H1 (cell line): ENCODE measurements around the gene TRAPPC2L. TPM values are rescaled to one million over a fixed set of nuclear protein-coding genes. Genes with fewer than 3 reads are reported as not detected.

Experiments
- CTCF ChIA-PET: fragments of 300-600 bp; sonication (Branson Sonifier 250); formaldehyde crosslinking; loops from one replicate; lab custom pipeline; 2021; ENCODE audit not compliant: partially characterized antibody; lab: Charles Lee
- POLR2A ChIA-PET: fragments of 300-600 bp; sonication (Branson Sonifier 250); formaldehyde crosslinking; loops from one replicate; lab custom pipeline; 2021; ENCODE audit warnings: inconsistent platforms; ENCODE audit not compliant: partially characterized antibody; lab: Charles Lee
- DNase-seq, 2 experiments: peaks; one replicate each; pipeline versions ENCODE4 v3.0.0 to v3.0.0-alpha.2; 2010 to 2022; ENCODE audit warnings: low spot score in 2 of 2, low read depth in 1 of 2, mixed read lengths in 1 of 2
- FAIRE-seq: peaks from 2 replicates; lab custom pipeline; 2011; peaks lifted over from hg19 to GRCh38; lab: Jason Lieb, UNC
- H2AFZ ChIP-seq: 2 replicates; pipeline ENCODE4 v1.8.1; 2012; ENCODE audit warnings: low read length, inconsistent platforms
- H2AK5ac ChIP-seq: 2 replicates; pipeline ENCODE4 v1.6.1; 2013; ENCODE audit warnings: low read depth, low read length
- H2BK120ac ChIP-seq: replicated peaks from 2 replicates; pipeline ENCODE3; 2013; ENCODE audit warnings: low read depth, low read length, inconsistent platforms
- H2BK12ac ChIP-seq: 2 replicates; pipeline ENCODE4 v1.6.1; 2013; ENCODE audit warnings: low read depth, low read length
- H2BK15ac ChIP-seq: 2 replicates; pipeline ENCODE4 v1.6.1; 2013; ENCODE audit warnings: low read length
- H2BK20ac ChIP-seq: 2 replicates; pipeline ENCODE4 v1.6.1; 2013; ENCODE audit warnings: low read length
- H2BK5ac ChIP-seq: 2 replicates; pipeline ENCODE4 v1.6.1; 2013; ENCODE audit warnings: low read depth, low read length
- H3K14ac ChIP-seq: 2 replicates; pipeline ENCODE4 v1.6.1; 2013; ENCODE audit warnings: inconsistent platforms; ENCODE audit not compliant: insufficient read length
- H3K18ac ChIP-seq: 2 replicates; pipeline ENCODE4 v1.6.1; 2013; ENCODE audit warnings: low read length; ENCODE audit errors: extremely low read depth
- H3K23ac ChIP-seq: 2 replicates; pipeline ENCODE4 v1.6.1; 2013; ENCODE audit warnings: inconsistent platforms; ENCODE audit not compliant: insufficient read length
- H3K23me2 ChIP-seq: 2 replicates; pipeline ENCODE4 v1.6.1; 2013; ENCODE audit warnings: low read depth, low read length
- H3K27ac ChIP-seq: 2 replicates; pipeline ENCODE4 v1.6.1; 2011; ENCODE audit warnings: low read depth, low read length, inconsistent platforms
- H3K27me3 ChIP-seq, 4 experiments: replicated peaks in 1 of 4; 1 replicate in 1 of 4; 2 replicates in 3 of 4; pipeline versions ENCODE4 v1.6.1 to v1.8.1; 2011 to 2013; ENCODE audit warnings: low read length in 3 of 4, mild to moderate bottlenecking in 3 of 4, inconsistent platforms in 2 of 4, mixed read lengths in 2 of 4, moderate library complexity in 1 of 4; ENCODE audit not compliant: control insufficient read depth in 3 of 4, insufficient read depth in 3 of 4; ENCODE audit errors: extremely low read depth in 1 of 4
- H3K36me3 ChIP-seq, 4 experiments: 2 replicates each; pipeline versions ENCODE4 v1.6.1 to v1.8.1; 2011 to 2013; ENCODE audit warnings: mild to moderate bottlenecking in 4 of 4, low read length in 3 of 4, moderate library complexity in 2 of 4, control low read depth in 1 of 4, inconsistent platforms in 1 of 4; ENCODE audit not compliant: insufficient read depth in 4 of 4, control insufficient read depth in 2 of 4
- H3K4ac ChIP-seq: replicated peaks from 2 replicates; pipeline ENCODE3; 2013; ENCODE audit warnings: low read length, low read depth, mixed read lengths, inconsistent platforms; ENCODE audit not compliant: insufficient read length
- H3K4me1 ChIP-seq, 4 experiments: replicated peaks in 1 of 4; 1 replicate in 1 of 4; 2 replicates in 3 of 4; pipeline versions ENCODE4 v1.6.1 to v1.8.1; 2011 to 2013; ENCODE audit warnings: low read length in 3 of 4, inconsistent platforms in 2 of 4, mixed read lengths in 1 of 4; ENCODE audit not compliant: insufficient read depth in 4 of 4, control insufficient read depth in 3 of 4
- H3K4me2 ChIP-seq, 2 experiments: 2 replicates each; pipeline versions ENCODE4 v1.6.1 to v1.8.1; 2011 to 2013; ENCODE audit warnings: low read depth in 2 of 2, low read length in 2 of 2, control low read depth in 1 of 2, inconsistent platforms in 1 of 2, mild to moderate bottlenecking in 1 of 2; ENCODE audit not compliant: insufficient read depth in 1 of 2
- H3K4me3 ChIP-seq, 4 experiments: fragments of 200-600, 300-600 bp in 1 of 4; sonication (generic), shearing (Covaris generic), sonication (Bioruptor Twin) in 1 of 4; 2 replicates each; pipeline versions ENCODE4 v1.5.1 to v1.8.1; 2011 to 2016; ENCODE audit warnings: low read length in 4 of 4, low read depth in 3 of 4, control low read depth in 2 of 4, inconsistent platforms in 2 of 4, mild to moderate bottlenecking in 2 of 4, mixed read lengths in 1 of 4, moderate library complexity in 1 of 4; ENCODE audit not compliant: insufficient read depth in 2 of 4; ENCODE audit errors: extremely low read depth in 1 of 4
- H3K56ac ChIP-seq: replicated peaks from 2 replicates; pipeline ENCODE3; 2013; ENCODE audit warnings: low read depth, mild to moderate bottlenecking, mixed read lengths, low read length, inconsistent platforms; ENCODE audit not compliant: insufficient read length
- H3K79me1 ChIP-seq: 2 replicates; pipeline ENCODE4 v1.6.1; 2013; ENCODE audit warnings: low read depth, low read length, control low read depth
- H3K79me2 ChIP-seq, 2 experiments: 2 replicates each; pipeline versions ENCODE4 v1.6.1 to v1.8.1; 2012 to 2013; ENCODE audit warnings: low read length in 2 of 2, mild to moderate bottlenecking in 2 of 2, inconsistent platforms in 1 of 2; ENCODE audit not compliant: insufficient read depth in 2 of 2, control insufficient read depth in 1 of 2
- H3K9ac ChIP-seq, 4 experiments: replicated peaks in 1 of 4; 1 replicate in 1 of 4; 2 replicates in 3 of 4; pipeline versions ENCODE4 v1.6.1 to v1.8.1; 2011 to 2013; ENCODE audit warnings: low read depth in 3 of 4, low read length in 3 of 4, control low read depth in 2 of 4, mild to moderate bottlenecking in 2 of 4, moderate library complexity in 2 of 4, inconsistent platforms in 1 of 4; ENCODE audit errors: extremely low read depth in 1 of 4
- H3K9me3 ChIP-seq, 2 experiments: 2 replicates each; pipeline versions ENCODE4 v1.6.1 to v1.8.1; 2012 to 2013; ENCODE audit warnings: mild to moderate bottlenecking in 2 of 2, moderate library complexity in 2 of 2, control low read depth in 1 of 2, inconsistent platforms in 1 of 2, low read depth in 1 of 2, low read length in 1 of 2, mixed read lengths in 1 of 2; ENCODE audit not compliant: insufficient read depth in 2 of 2
- H4K20me1 ChIP-seq, 2 experiments: replicated peaks in 1 of 2; 2 replicates each; pipeline versions ENCODE3 to v1.8.1; 2011 to 2013; ENCODE audit warnings: inconsistent platforms in 2 of 2, low read length in 2 of 2, mild to moderate bottlenecking in 1 of 2; ENCODE audit not compliant: insufficient read depth in 2 of 2, control insufficient read depth in 1 of 2
- H4K5ac ChIP-seq: 2 replicates; pipeline ENCODE4 v1.6.1; 2013; ENCODE audit warnings: low read length, low read depth, mixed read lengths, inconsistent platforms; ENCODE audit not compliant: insufficient read length
- H4K8ac ChIP-seq: 2 replicates; pipeline ENCODE4 v1.8.0; 2013; ENCODE audit warnings: mild to moderate bottlenecking, moderate library complexity, low read length, inconsistent platforms; ENCODE audit not compliant: insufficient read depth; ENCODE audit errors: extremely low read depth
- H4K91ac ChIP-seq: replicated peaks from 2 replicates; pipeline ENCODE3; 2013; ENCODE audit warnings: low read length, mixed read lengths, inconsistent platforms; ENCODE audit not compliant: insufficient read length
- ATF3 ChIP-seq: IDR thresholded peaks from 2 replicates; pipeline ENCODE4 v1.6.1; 2011; ENCODE audit warnings: low read depth, mild to moderate bottlenecking, low read length; ENCODE audit not compliant: insufficient read depth
- CHD1 ChIP-seq: IDR thresholded peaks from 2 replicates; pipeline ENCODE4 v1.6.1; 2012; ENCODE audit warnings: low read depth, low read length, improper control_type of control experiment
- CTCF ChIP-seq, 3 experiments: IDR thresholded peaks; 1 replicate in 2 of 3; 2 replicates in 1 of 3; pipeline versions ENCODE4 v1.5.1 to v1.6.1; 2011; ENCODE audit warnings: low read length in 3 of 3, mild to moderate bottlenecking in 3 of 3, inconsistent platforms in 2 of 3, low read depth in 1 of 3, moderate library complexity in 1 of 3; ENCODE audit not compliant: insufficient read depth in 1 of 3; ENCODE audit errors: control extremely low read depth in 1 of 3
- NANOG ChIP-seq: IDR thresholded peaks from 2 replicates; pipeline ENCODE4 v1.6.1; 2011; ENCODE audit warnings: low read length, low read depth, mild to moderate bottlenecking, inconsistent platforms; ENCODE audit not compliant: insufficient read depth, poor library complexity, severe bottlenecking
- SIN3A ChIP-seq, 2 experiments: IDR thresholded peaks in 1 of 2; conservative IDR thresholded peaks in 1 of 2; 2 replicates each; pipeline ENCODE4 v1.6.1; 2011 to 2012; ENCODE audit warnings: low read length in 2 of 2, improper control_type of control experiment in 1 of 2, low read depth in 1 of 2, mild to moderate bottlenecking in 1 of 2
- SRF ChIP-seq: IDR thresholded peaks from 2 replicates; pipeline ENCODE4 v1.6.1; 2011; ENCODE audit warnings: mild to moderate bottlenecking, low read depth, low read length, moderate library complexity
- WGBS, 2 experiments: shearing (Covaris generic) in 1 of 2; methylation state at CpG; one replicate each; pipeline versions ENCODE4 v1.1.6 to v1.1.7; 2013 to 2015; ENCODE audit warnings: low lambda C conversion rate in 2 of 2, mixed read lengths in 2 of 2, inconsistent platforms in 1 of 2, low coverage in 1 of 2, missing lambda C conversion rate in 1 of 2; ENCODE audit not compliant: insufficient replicate concordance in 2 of 2, insufficient coverage in 1 of 2, insufficient read length in 1 of 2; ENCODE audit errors: extremely low coverage in 1 of 2, missing lambda C conversion rate in 1 of 2; 5-methylcytosine and 5-hydroxymethylcytosine counted together
- polyA plus RNA-seq, 7 experiments: library from polyadenylated mRNA; depleted of rRNA in 3 of 7; stranded (reverse) in 5 of 7; unstranded in 2 of 7; fragments of >200 nt in 5 of 7; fragments of 200-250 nt in 2 of 7; gene quantifications; 1 replicate in 5 of 7; 2 replicates in 1 of 7; 4 replicates in 1 of 7; pipeline versions ENCODE4 v1.2.1 to v1.2.3, GENCODE V29; 2011 to 2013; ENCODE audit warnings: missing spikeins in 2 of 7, mixed read lengths in 2 of 7
- total RNA-seq: library from RNA; stranded (reverse); fragmentation: NEBNext Ultra II Directional; extraction: Animal tissue kit (Norgen Biotek cat#: 25700); gene quantifications from 2 replicates; pipeline ENCODE4 v1.2.1, GENCODE V29; 2021

Gene TRAPPC2L
- total and polyA plus RNA-seq, 2 of the 8 experiments (the other 6 are each of a cell fraction or from before 2014, with no cell fraction given) = 98.7 to 133 TPM

GRCh38 chr16:88871730-88872416 lies 14.9 kb downstream of the TRAPPC2L start:
- ChIA-PET CTCF (interaction anchor here (0.7 kb wide), 1 partner anchor 59 kb away, joined by 3 read pairs; no protein-coding TSS in a partner anchor), POLR2A (interaction anchor here (2.6 kb wide), 1 partner anchor 62 kb away, joined by 8 read pairs; no protein-coding TSS in a partner anchor)
- Histone ChIP-seq H3K23ac (no peak overlapping the region), H2BK12ac (no peak overlapping the region), H3K18ac (no peak overlapping the region), H4K8ac (no peak overlapping the region), H2AFZ (no peak overlapping the region), H3K56ac (no peak overlapping the region), H3K79me1 (no peaks in the 10 kb centered on the region), H2BK20ac (no peak overlapping the region), H3K4me1 (no peaks in the 10 kb centered on the region; a peak in 1 of 7 replicates), H3K9me3 (no peaks in the 10 kb centered on the region; a peak in 1 of 4 replicates), H3K27me3 (no peaks in the 10 kb centered on the region), H3K79me2 (no peaks in the 10 kb centered on the region), H3K9ac (no peak overlapping the region), H3K4ac (no peak overlapping the region), H3K4me3 (no peak overlapping the region), H2BK5ac (no peak overlapping the region), H2BK15ac (no peak overlapping the region), H2AK5ac (no peak overlapping the region), H4K20me1 (no peaks in the 10 kb centered on the region), H4K91ac (no peak overlapping the region), H2BK120ac (no peak overlapping the region), H4K5ac (no peak overlapping the region), H3K36me3 (no peaks in the 10 kb centered on the region), H3K27ac (no peak overlapping the region), H3K23me2 (no peaks in the 10 kb centered on the region), H3K14ac (no peak overlapping the region), H3K4me2 (no peak overlapping the region)
- TF ChIP-seq CTCF (IDR thresholded peaks at IDR 0.05; ENCODE audit: control extremely low read depth in 1 of 3, insufficient read depth in 1 of 3, low read depth in 1 of 3, low read length in 3 of 3) (no peak), CHD1 (no peak), ATF3 (no peak), NANOG (no peak), SIN3A (conservative IDR thresholded peaks at IDR 0.05 in 1 of 2, IDR thresholded peaks at IDR 0.05 in 1 of 2; ENCODE audit: low read depth in 1 of 2, low read length in 2 of 2) (no peak), SRF (no peak)
- DNase-seq (no peak), FAIRE-seq (no peak)
- 91% methylated on average over 13 of the region's 21 CpGs; no CpG with 5 or more reads in 1 of the 2 experiments for whole genome bisulfite sequencing, 2 experiments
